H1 (cell line): ENCODE results near the gene ELP4. TPM values are rescaled to one million over a fixed set of nuclear protein-coding genes. Genes with fewer than 3 reads are reported as not detected.

Experiments
- CTCF ChIA-PET: fragments of 300-600 bp; sonication (Branson Sonifier 250); formaldehyde crosslinking; loops from one replicate; lab custom pipeline; 2021; ENCODE audit not compliant: partially characterized antibody; lab: Charles Lee
- POLR2A ChIA-PET: fragments of 300-600 bp; sonication (Branson Sonifier 250); formaldehyde crosslinking; loops from one replicate; lab custom pipeline; 2021; ENCODE audit warnings: inconsistent platforms; ENCODE audit not compliant: partially characterized antibody; lab: Charles Lee
- DNase-seq, 2 experiments: peaks; one replicate each; pipeline versions ENCODE4 v3.0.0 to v3.0.0-alpha.2; 2010 to 2022; ENCODE audit warnings: low spot score in 2 of 2, low read depth in 1 of 2, mixed read lengths in 1 of 2
- FAIRE-seq: peaks from 2 replicates; lab custom pipeline; 2011; peaks lifted over from hg19 to GRCh38; lab: Jason Lieb, UNC
- H2AFZ ChIP-seq: 2 replicates; pipeline ENCODE4 v1.8.1; 2012; ENCODE audit warnings: low read length, inconsistent platforms
- H2AK5ac ChIP-seq: 2 replicates; pipeline ENCODE4 v1.6.1; 2013; ENCODE audit warnings: low read depth, low read length
- H2BK120ac ChIP-seq: replicated peaks from 2 replicates; pipeline ENCODE3; 2013; ENCODE audit warnings: low read depth, low read length, inconsistent platforms
- H2BK12ac ChIP-seq: 2 replicates; pipeline ENCODE4 v1.6.1; 2013; ENCODE audit warnings: low read depth, low read length
- H2BK15ac ChIP-seq: 2 replicates; pipeline ENCODE4 v1.6.1; 2013; ENCODE audit warnings: low read length
- H2BK20ac ChIP-seq: 2 replicates; pipeline ENCODE4 v1.6.1; 2013; ENCODE audit warnings: low read length
- H2BK5ac ChIP-seq: 2 replicates; pipeline ENCODE4 v1.6.1; 2013; ENCODE audit warnings: low read depth, low read length
- H3K14ac ChIP-seq: 2 replicates; pipeline ENCODE4 v1.6.1; 2013; ENCODE audit warnings: inconsistent platforms; ENCODE audit not compliant: insufficient read length
- H3K18ac ChIP-seq: 2 replicates; pipeline ENCODE4 v1.6.1; 2013; ENCODE audit warnings: low read length; ENCODE audit errors: extremely low read depth
- H3K23ac ChIP-seq: 2 replicates; pipeline ENCODE4 v1.6.1; 2013; ENCODE audit warnings: inconsistent platforms; ENCODE audit not compliant: insufficient read length
- H3K23me2 ChIP-seq: 2 replicates; pipeline ENCODE4 v1.6.1; 2013; ENCODE audit warnings: low read depth, low read length
- H3K27ac ChIP-seq: 2 replicates; pipeline ENCODE4 v1.6.1; 2011; ENCODE audit warnings: low read depth, low read length, inconsistent platforms
- H3K27me3 ChIP-seq, 4 experiments: replicated peaks in 1 of 4; 1 replicate in 1 of 4; 2 replicates in 3 of 4; pipeline versions ENCODE4 v1.6.1 to v1.8.1; 2011 to 2013; ENCODE audit warnings: low read length in 3 of 4, mild to moderate bottlenecking in 3 of 4, inconsistent platforms in 2 of 4, mixed read lengths in 2 of 4, moderate library complexity in 1 of 4; ENCODE audit not compliant: control insufficient read depth in 3 of 4, insufficient read depth in 3 of 4; ENCODE audit errors: extremely low read depth in 1 of 4
- H3K36me3 ChIP-seq, 4 experiments: 2 replicates each; pipeline versions ENCODE4 v1.6.1 to v1.8.1; 2011 to 2013; ENCODE audit warnings: mild to moderate bottlenecking in 4 of 4, low read length in 3 of 4, moderate library complexity in 2 of 4, control low read depth in 1 of 4, inconsistent platforms in 1 of 4; ENCODE audit not compliant: insufficient read depth in 4 of 4, control insufficient read depth in 2 of 4
- H3K4ac ChIP-seq: replicated peaks from 2 replicates; pipeline ENCODE3; 2013; ENCODE audit warnings: low read length, low read depth, mixed read lengths, inconsistent platforms; ENCODE audit not compliant: insufficient read length
- H3K4me1 ChIP-seq, 4 experiments: replicated peaks in 1 of 4; 1 replicate in 1 of 4; 2 replicates in 3 of 4; pipeline versions ENCODE4 v1.6.1 to v1.8.1; 2011 to 2013; ENCODE audit warnings: low read length in 3 of 4, inconsistent platforms in 2 of 4, mixed read lengths in 1 of 4; ENCODE audit not compliant: insufficient read depth in 4 of 4, control insufficient read depth in 3 of 4
- H3K4me2 ChIP-seq, 2 experiments: 2 replicates each; pipeline versions ENCODE4 v1.6.1 to v1.8.1; 2011 to 2013; ENCODE audit warnings: low read depth in 2 of 2, low read length in 2 of 2, control low read depth in 1 of 2, inconsistent platforms in 1 of 2, mild to moderate bottlenecking in 1 of 2; ENCODE audit not compliant: insufficient read depth in 1 of 2
- H3K4me3 ChIP-seq, 4 experiments: fragments of 200-600, 300-600 bp in 1 of 4; sonication (generic), shearing (Covaris generic), sonication (Bioruptor Twin) in 1 of 4; 2 replicates each; pipeline versions ENCODE4 v1.5.1 to v1.8.1; 2011 to 2016; ENCODE audit warnings: low read length in 4 of 4, low read depth in 3 of 4, control low read depth in 2 of 4, inconsistent platforms in 2 of 4, mild to moderate bottlenecking in 2 of 4, mixed read lengths in 1 of 4, moderate library complexity in 1 of 4; ENCODE audit not compliant: insufficient read depth in 2 of 4; ENCODE audit errors: extremely low read depth in 1 of 4
- H3K56ac ChIP-seq: replicated peaks from 2 replicates; pipeline ENCODE3; 2013; ENCODE audit warnings: low read depth, mild to moderate bottlenecking, mixed read lengths, low read length, inconsistent platforms; ENCODE audit not compliant: insufficient read length
- H3K79me1 ChIP-seq: 2 replicates; pipeline ENCODE4 v1.6.1; 2013; ENCODE audit warnings: low read depth, low read length, control low read depth
- H3K79me2 ChIP-seq, 2 experiments: 2 replicates each; pipeline versions ENCODE4 v1.6.1 to v1.8.1; 2012 to 2013; ENCODE audit warnings: low read length in 2 of 2, mild to moderate bottlenecking in 2 of 2, inconsistent platforms in 1 of 2; ENCODE audit not compliant: insufficient read depth in 2 of 2, control insufficient read depth in 1 of 2
- H3K9ac ChIP-seq, 4 experiments: replicated peaks in 1 of 4; 1 replicate in 1 of 4; 2 replicates in 3 of 4; pipeline versions ENCODE4 v1.6.1 to v1.8.1; 2011 to 2013; ENCODE audit warnings: low read depth in 3 of 4, low read length in 3 of 4, control low read depth in 2 of 4, mild to moderate bottlenecking in 2 of 4, moderate library complexity in 2 of 4, inconsistent platforms in 1 of 4; ENCODE audit errors: extremely low read depth in 1 of 4
- H3K9me3 ChIP-seq, 2 experiments: 2 replicates each; pipeline versions ENCODE4 v1.6.1 to v1.8.1; 2012 to 2013; ENCODE audit warnings: mild to moderate bottlenecking in 2 of 2, moderate library complexity in 2 of 2, control low read depth in 1 of 2, inconsistent platforms in 1 of 2, low read depth in 1 of 2, low read length in 1 of 2, mixed read lengths in 1 of 2; ENCODE audit not compliant: insufficient read depth in 2 of 2
- H4K20me1 ChIP-seq, 2 experiments: replicated peaks in 1 of 2; 2 replicates each; pipeline versions ENCODE3 to v1.8.1; 2011 to 2013; ENCODE audit warnings: inconsistent platforms in 2 of 2, low read length in 2 of 2, mild to moderate bottlenecking in 1 of 2; ENCODE audit not compliant: insufficient read depth in 2 of 2, control insufficient read depth in 1 of 2
- H4K5ac ChIP-seq: 2 replicates; pipeline ENCODE4 v1.6.1; 2013; ENCODE audit warnings: low read length, low read depth, mixed read lengths, inconsistent platforms; ENCODE audit not compliant: insufficient read length
- H4K8ac ChIP-seq: 2 replicates; pipeline ENCODE4 v1.8.0; 2013; ENCODE audit warnings: mild to moderate bottlenecking, moderate library complexity, low read length, inconsistent platforms; ENCODE audit not compliant: insufficient read depth; ENCODE audit errors: extremely low read depth
- H4K91ac ChIP-seq: replicated peaks from 2 replicates; pipeline ENCODE3; 2013; ENCODE audit warnings: low read length, mixed read lengths, inconsistent platforms; ENCODE audit not compliant: insufficient read length
- RAD21 ChIP-seq, 2 experiments: IDR thresholded peaks in 1 of 2; conservative IDR thresholded peaks in 1 of 2; 2 replicates each; pipeline ENCODE4 v1.6.1; 2011; ENCODE audit warnings: low read depth in 2 of 2, low read length in 2 of 2, improper control_type of control experiment in 1 of 2, inconsistent platforms in 1 of 2, mild to moderate bottlenecking in 1 of 2, moderate library complexity in 1 of 2
- WGBS, 2 experiments: shearing (Covaris generic) in 1 of 2; methylation state at CpG; one replicate each; pipeline versions ENCODE4 v1.1.6 to v1.1.7; 2013 to 2015; ENCODE audit warnings: low lambda C conversion rate in 2 of 2, mixed read lengths in 2 of 2, inconsistent platforms in 1 of 2, low coverage in 1 of 2, missing lambda C conversion rate in 1 of 2; ENCODE audit not compliant: insufficient replicate concordance in 2 of 2, insufficient coverage in 1 of 2, insufficient read length in 1 of 2; ENCODE audit errors: extremely low coverage in 1 of 2, missing lambda C conversion rate in 1 of 2; 5-methylcytosine and 5-hydroxymethylcytosine counted together
- polyA plus RNA-seq, 7 experiments: library from polyadenylated mRNA; depleted of rRNA in 3 of 7; stranded (reverse) in 5 of 7; unstranded in 2 of 7; fragments of >200 nt in 5 of 7; fragments of 200-250 nt in 2 of 7; gene quantifications; 1 replicate in 5 of 7; 2 replicates in 1 of 7; 4 replicates in 1 of 7; pipeline versions ENCODE4 v1.2.1 to v1.2.3, GENCODE V29; 2011 to 2013; ENCODE audit warnings: missing spikeins in 2 of 7, mixed read lengths in 2 of 7
- total RNA-seq: library from RNA; stranded (reverse); fragmentation: NEBNext Ultra II Directional; extraction: Animal tissue kit (Norgen Biotek cat#: 25700); gene quantifications from 2 replicates; pipeline ENCODE4 v1.2.1, GENCODE V29; 2021

The ELP4 gene
- total and polyA plus RNA-seq, 2 of the 8 experiments (the other 6 are each of a cell fraction or from before 2014, with no cell fraction given), result 14.0 to 18.6 TPM

DNA sequence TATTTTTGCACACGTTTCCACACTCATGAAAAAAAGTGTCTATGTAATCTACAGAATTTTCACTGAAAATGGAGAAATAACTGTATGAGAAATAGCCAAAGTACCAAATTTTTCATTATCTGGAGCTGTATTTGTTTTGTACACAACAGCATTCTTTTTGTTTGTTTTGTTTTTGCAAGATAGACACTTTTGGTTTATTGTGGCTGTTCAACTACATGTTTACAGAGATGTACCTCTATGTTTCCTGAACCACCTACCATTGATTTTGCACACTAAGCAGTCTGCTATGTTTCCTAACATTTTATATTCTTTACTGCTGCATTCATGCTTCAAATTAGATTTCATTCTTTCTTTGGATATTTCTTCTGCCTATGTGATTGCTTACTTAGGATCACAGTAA is 116.3 kb downstream of the ELP4 start:
- Histone ChIP-seq H3K23ac (no peak overlapping the region), H3K18ac (no peak overlapping the region), H3K56ac (no peak overlapping the region), H2BK5ac (no peak overlapping the region), H3K4ac (no peak overlapping the region), H3K9ac (no peak overlapping the region), H3K79me1 (no peaks in the 10 kb centered on the region), H3K79me2 (no peaks in the 10 kb centered on the region), H3K27ac (no peak overlapping the region), H3K36me3 (no peaks in the 10 kb centered on the region), H3K23me2 (no peaks in the 10 kb centered on the region), H2AK5ac (no peak overlapping the region), H2BK12ac (no peak overlapping the region), H2BK15ac (no peak overlapping the region), H4K5ac (no peak overlapping the region), H3K4me3 (no peak overlapping the region), H3K14ac (no peak overlapping the region), H3K9me3 (no peaks in the 10 kb centered on the region), H2BK20ac (no peak overlapping the region), H3K27me3 (no peaks in the 10 kb centered on the region), H2AFZ (no peak overlapping the region), H3K4me1 (no peaks in the 10 kb centered on the region), H3K4me2 (no peak overlapping the region), H4K20me1 (no peaks in the 10 kb centered on the region), H2BK120ac (no peak overlapping the region), H4K8ac (no peak overlapping the region), H4K91ac (no peak overlapping the region)
- no peak for DNase-seq
- ChIA-PET CTCF (interaction anchor here (1.2 to 2.0 kb wide), 2 partner anchors 15 to 332 kb away, joined by 3 to 8 read pairs; no protein-coding TSS in a partner anchor), POLR2A (no interaction called here)
- WGBS, 2 experiments, result 89% methylated on average over 1 of the region's 1 CpG; no CpG with 5 or more reads in 1 of the 2 experiments
- no peak for FAIRE-seq
- TF ChIP-seq RAD21 (IDR thresholded peaks at IDR 0.05 in 1 of 2, conservative IDR thresholded peaks at IDR 0.05 in 1 of 2; ENCODE audit: low read depth in 2 of 2, low read length in 2 of 2), result no peak
